HepG2 (cell line): Measurements from ENCODE around the gene USP36. TPM values are rescaled to one million over a fixed set of nuclear protein-coding genes. Genes with fewer than 3 reads are reported as not detected.

Experiments used
- SOX13 ChIP-seq, 3 experiments: fragments of 450-650 bp in 1 of 3; sonication (generic) in 1 of 3; formaldehyde crosslinking in 1 of 3; IDR thresholded peaks in 2 of 3; conservative IDR thresholded peaks in 1 of 3; 2 replicates each; pipeline versions ENCODE4 v1.5.0 to v1.6.1; 2016 to 2020; ENCODE audit warnings: antibody characterized with exemption in 1 of 3, mild to moderate bottlenecking in 1 of 3, missing compliant biosample characterization in 1 of 3, missing genetic modification reagents in 1 of 3, moderate library complexity in 1 of 3
- ZFAT ChIP-seq: sonication (generic); formaldehyde crosslinking; conservative IDR thresholded peaks from 2 replicates; pipeline ENCODE4 v1.8.1; 2023; ENCODE audit warnings: missing genetic modification reagents, inconsistent platforms
- ZFP36L1 ChIP-seq: sonication (generic); formaldehyde crosslinking; IDR thresholded peaks from 2 replicates; pipeline ENCODE4 v1.8.0; 2022; ENCODE audit warnings: mild to moderate bottlenecking, missing genetic modification reagents, moderate library complexity
- ZFY ChIP-seq: sonication (generic); formaldehyde crosslinking; IDR thresholded peaks from 2 replicates; pipeline ENCODE4 v1.4.0; 2020; ENCODE audit warnings: missing genetic modification reagents
- ZNF616 ChIP-seq: sonication (generic); formaldehyde crosslinking; IDR thresholded peaks from 2 replicates; pipeline ENCODE4 v1.5.0; 2020; ENCODE audit warnings: low read depth, mild to moderate bottlenecking, missing genetic modification reagents
- ZNF777 ChIP-seq: sonication (generic); formaldehyde crosslinking; IDR thresholded peaks from 2 replicates; pipeline ENCODE4 v1.4.0; 2020; ENCODE audit warnings: missing genetic modification reagents
- ZNF883 ChIP-seq: sonication (generic); formaldehyde crosslinking; IDR thresholded peaks from 2 replicates; pipeline ENCODE4 v1.5.1; 2020; ENCODE audit warnings: mild to moderate bottlenecking, missing genetic modification reagents; ENCODE audit errors: not compliant biosample characterization
- polyA plus RNA-seq, 8 experiments: library from polyadenylated mRNA; depleted of rRNA in 3 of 8; stranded (reverse) in 7 of 8; unstranded in 1 of 8; fragments of >200 nt; fragmentation: Illumina TruSeq in 4 of 8; extraction: Trizol in 4 of 8; gene quantifications; 2 replicates each; pipeline versions ENCODE4 v1.2.1 to v1.2.3, GENCODE V29; 2011 to 2016; ENCODE audit warnings: low read depth in 4 of 8, missing spikeins in 1 of 8, mixed read lengths in 1 of 8; ENCODE audit not compliant: insufficient read depth in 1 of 8
- total RNA-seq, 5 experiments: library from RNA; depleted of rRNA; stranded (reverse); fragments of >200 nt; fragmentation: Illumina TruSeq; extraction: Trizol; gene quantifications; 2 replicates each; pipeline ENCODE4 v1.2.3, GENCODE V29; 2016; ENCODE audit warnings: low read depth in 1 of 5
- TF ChIP-seq, protein P1 (sequence below): sonication (generic); formaldehyde crosslinking; IDR thresholded peaks from 2 replicates; pipeline ENCODE4 v1.5.1; 2020; ENCODE audit warnings: missing genetic modification reagents, mild to moderate bottlenecking, borderline replicate concordance
- TF ChIP-seq, protein P2 (sequence below): sonication (generic); formaldehyde crosslinking; IDR thresholded peaks from 2 replicates; pipeline ENCODE4 v1.4.0; 2020; ENCODE audit warnings: missing genetic modification reagents
- TF ChIP-seq, protein P3 (sequence below), 2 experiments: sonication (generic) in 1 of 2; formaldehyde crosslinking in 1 of 2; IDR thresholded peaks; 2 replicates each; pipeline versions ENCODE4 v1.4.0 to v1.6.1; 2018 to 2020; ENCODE audit warnings: missing genetic modification reagents in 2 of 2, borderline replicate concordance in 1 of 2, low read depth in 1 of 2, mild to moderate bottlenecking in 1 of 2, missing biosample characterization in 1 of 2
- TF ChIP-seq, protein P4 (sequence below): sonication (generic); formaldehyde crosslinking; IDR thresholded peaks from 2 replicates; pipeline ENCODE4 v1.5.0; 2020; ENCODE audit warnings: missing genetic modification reagents

Gene USP36
- total and polyA plus RNA-seq, 2 of the 13 experiments (the other 11 are each of a cell fraction or from before 2014, with no cell fraction given) = 29.6 to 45.9 TPM

DNA sequence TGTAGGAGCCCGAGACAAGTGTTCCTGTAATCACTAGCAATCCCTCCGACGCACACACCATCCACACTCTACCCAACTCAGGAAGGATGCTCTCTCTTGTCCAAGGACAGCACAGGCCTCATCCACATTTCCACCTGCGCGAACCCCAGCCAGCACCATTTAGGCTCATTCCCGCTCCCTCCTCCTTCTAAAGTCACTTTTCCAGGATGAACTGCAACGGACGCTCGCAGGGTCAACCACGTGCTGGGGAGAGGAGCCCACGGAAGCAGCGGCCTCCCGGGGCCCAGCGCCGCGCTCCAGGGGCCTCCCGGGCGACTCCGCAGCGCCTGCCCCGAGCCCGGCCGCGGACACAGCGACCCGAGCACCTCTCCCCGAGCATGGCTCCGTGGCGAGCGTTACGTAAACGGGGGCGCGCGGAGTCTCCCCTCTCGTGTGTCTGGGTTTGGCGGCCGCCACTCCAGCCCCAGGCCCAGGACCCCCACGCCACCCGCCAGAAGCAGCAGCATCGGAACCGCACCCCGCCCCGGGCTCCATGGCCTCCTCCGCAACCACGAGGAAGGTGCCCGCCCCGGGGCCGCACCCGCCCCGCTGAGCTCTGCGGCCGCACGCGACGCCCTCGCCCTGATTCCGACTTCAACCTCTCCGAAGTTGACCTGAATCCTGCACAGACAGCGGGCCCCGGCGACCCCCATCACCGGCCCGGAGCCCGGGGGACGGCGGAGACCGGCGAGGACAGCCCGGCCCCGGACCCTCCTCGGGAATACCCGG is 668 bp downstream of the USP36 start (continued):
- TF ChIP-seq ZFY (CRISPR knock-in tag) (peak; percentile 8; the same call in 1 of the 2 replicates), ZNF777 (CRISPR knock-in tag) (peak; percentile 35; the same call in 1 of the 2 replicates), ZFP36L1 (CRISPR knock-in tag) (no peak), ZNF616 (CRISPR knock-in tag) (0 out of 2 replicates have a peak, but pooled peaks have one; percentile 55), SOX13 (IDR thresholded peaks at IDR 0.05) (no peak), SOX13 (CRISPR knock-in tag; conservative IDR thresholded peaks at IDR 0.05 in 1 of 2, IDR thresholded peaks at IDR 0.05 in 1 of 2) (no peak), ZNF883 (CRISPR knock-in tag) (peak; percentile 20), ZFAT (0 out of 2 replicates have a peak, but pooled peaks have one; percentile 32)
- TF ChIP-seq, protein P1, sequence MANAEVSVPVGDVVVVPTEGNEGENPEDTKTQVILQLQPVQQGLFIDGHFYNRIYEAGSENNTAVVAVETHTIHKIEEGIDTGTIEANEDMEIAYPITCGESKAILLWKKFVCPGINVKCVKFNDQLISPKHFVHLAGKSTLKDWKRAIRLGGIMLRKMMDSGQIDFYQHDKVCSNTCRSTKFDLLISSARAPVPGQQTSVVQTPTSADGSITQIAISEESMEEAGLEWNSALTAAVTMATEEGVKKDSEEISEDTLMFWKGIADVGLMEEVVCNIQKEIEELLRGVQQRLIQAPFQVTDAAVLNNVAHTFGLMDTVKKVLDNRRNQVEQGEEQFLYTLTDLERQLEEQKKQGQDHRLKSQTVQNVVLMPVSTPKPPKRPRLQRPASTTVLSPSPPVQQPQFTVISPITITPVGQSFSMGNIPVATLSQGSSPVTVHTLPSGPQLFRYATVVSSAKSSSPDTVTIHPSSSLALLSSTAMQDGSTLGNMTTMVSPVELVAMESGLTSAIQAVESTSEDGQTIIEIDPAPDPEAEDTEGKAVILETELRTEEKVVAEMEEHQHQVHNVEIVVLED (CRISPR knock-in tag) = peak; percentile 31; the same call in 1 of the 2 replicates
- TF ChIP-seq, protein P2, sequence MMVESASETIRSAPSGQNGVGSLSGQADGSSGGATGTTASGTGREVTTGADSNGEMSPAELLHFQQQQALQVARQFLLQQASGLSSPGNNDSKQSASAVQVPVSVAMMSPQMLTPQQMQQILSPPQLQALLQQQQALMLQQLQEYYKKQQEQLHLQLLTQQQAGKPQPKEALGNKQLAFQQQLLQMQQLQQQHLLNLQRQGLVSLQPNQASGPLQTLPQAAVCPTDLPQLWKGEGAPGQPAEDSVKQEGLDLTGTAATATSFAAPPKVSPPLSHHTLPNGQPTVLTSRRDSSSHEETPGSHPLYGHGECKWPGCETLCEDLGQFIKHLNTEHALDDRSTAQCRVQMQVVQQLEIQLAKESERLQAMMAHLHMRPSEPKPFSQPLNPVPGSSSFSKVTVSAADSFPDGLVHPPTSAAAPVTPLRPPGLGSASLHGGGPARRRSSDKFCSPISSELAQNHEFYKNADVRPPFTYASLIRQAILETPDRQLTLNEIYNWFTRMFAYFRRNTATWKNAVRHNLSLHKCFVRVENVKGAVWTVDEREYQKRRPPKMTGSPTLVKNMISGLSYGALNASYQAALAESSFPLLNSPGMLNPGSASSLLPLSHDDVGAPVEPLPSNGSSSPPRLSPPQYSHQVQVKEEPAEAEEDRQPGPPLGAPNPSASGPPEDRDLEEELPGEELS (CRISPR knock-in tag) = 0 out of 2 replicates have a peak, but pooled peaks have one; percentile 22
- TF ChIP-seq, protein P3, sequence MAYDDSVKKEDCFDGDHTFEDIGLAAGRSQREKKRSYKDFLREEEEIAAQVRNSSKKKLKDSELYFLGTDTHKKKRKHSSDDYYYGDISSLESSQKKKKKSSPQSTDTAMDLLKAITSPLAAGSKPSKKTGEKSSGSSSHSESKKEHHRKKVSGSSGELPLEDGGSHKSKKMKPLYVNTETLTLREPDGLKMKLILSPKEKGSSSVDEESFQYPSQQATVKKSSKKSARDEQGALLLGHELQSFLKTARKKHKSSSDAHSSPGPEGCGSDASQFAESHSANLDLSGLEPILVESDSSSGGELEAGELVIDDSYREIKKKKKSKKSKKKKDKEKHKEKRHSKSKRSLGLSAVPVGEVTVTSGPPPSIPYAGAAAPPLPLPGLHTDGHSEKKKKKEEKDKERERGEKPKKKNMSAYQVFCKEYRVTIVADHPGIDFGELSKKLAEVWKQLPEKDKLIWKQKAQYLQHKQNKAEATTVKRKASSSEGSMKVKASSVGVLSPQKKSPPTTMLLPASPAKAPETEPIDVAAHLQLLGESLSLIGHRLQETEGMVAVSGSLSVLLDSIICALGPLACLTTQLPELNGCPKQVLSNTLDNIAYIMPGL (CRISPR knock-in tag; IDR thresholded peaks at IDR 0.05; ENCODE audit: borderline replicate concordance in 1 of 2, low read depth in 1 of 2) = 0 out of 4 replicates have a peak, but pooled peaks have one; percentile 1 to 60
- TF ChIP-seq, protein P4, sequence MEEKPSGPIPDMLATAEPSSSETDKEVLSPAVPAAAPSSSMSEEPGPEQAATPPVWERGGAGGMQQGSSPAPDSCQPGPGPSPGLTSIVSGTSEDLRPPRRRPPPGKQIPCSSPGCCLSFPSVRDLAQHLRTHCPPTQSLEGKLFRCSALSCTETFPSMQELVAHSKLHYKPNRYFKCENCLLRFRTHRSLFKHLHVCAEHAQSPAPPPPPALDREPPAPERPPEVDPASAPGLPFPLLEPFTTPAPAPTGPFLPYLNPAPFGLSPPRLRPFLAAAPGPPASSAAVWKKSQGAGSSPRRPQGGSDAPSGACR (CRISPR knock-in tag) = peak; percentile 84; the same call in 1 of the 2 replicates
